ENCODE data around the gene WDR45.
"Not testable (repeated sequence)": the region's sequence is repeated elsewhere in the genome, so short reads cannot be mapped to it uniquely, and the experiment has no call there.

WDR45 gene

DNA sequence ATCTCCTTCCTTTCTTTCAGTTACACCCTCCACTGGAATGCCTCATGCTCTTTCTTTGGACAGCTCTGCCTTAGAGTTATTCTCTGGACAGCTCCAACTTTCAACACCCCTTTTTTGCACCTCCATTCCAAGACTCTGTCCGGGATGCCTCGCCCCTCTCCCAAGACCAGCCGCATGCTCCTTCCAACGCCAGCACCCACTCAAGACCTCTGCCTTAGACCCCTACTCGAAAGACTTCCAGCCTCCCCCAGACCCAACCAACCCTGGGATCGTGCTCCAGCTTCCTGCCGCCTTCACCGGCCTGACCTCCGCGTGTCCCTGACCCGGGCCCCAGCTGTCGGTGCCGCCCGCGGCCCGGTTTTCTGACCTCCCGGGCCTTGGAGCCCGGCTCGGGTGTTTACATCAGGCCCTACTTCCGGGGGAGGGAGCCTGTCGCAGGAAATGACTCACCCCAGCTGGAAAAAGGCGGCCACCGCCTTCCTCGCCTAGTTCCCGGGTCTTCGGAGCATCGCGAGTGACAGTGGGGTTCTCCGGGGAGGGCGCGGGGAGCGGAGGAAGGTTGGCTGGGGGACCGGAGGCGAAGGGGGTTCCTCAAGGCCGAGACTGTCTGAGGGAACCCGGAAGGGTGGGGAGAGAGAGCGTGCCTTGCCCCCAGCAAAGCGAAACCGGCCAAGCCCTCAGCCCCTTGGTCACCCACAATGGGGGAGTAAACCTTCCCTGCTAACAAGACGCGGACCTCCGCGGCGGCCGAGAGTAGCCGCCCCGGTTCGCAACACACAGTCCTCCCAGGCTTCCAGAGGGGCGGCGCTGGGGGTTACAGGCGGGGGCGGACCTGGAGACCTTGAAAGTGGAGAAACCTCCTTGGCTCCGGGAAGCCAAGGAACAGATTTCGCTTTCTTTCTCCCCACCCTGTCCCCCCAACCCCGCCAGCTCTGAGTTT is at the start of gene WDR45:
Gene WDR45, minus strand, starts transcription at position 399 of the 940 bp plus-strand sequence. CDS start 1,792 bp downstream, outside the sequence.
- DNase-seq = peak; percentile 73 to 79

DNA sequence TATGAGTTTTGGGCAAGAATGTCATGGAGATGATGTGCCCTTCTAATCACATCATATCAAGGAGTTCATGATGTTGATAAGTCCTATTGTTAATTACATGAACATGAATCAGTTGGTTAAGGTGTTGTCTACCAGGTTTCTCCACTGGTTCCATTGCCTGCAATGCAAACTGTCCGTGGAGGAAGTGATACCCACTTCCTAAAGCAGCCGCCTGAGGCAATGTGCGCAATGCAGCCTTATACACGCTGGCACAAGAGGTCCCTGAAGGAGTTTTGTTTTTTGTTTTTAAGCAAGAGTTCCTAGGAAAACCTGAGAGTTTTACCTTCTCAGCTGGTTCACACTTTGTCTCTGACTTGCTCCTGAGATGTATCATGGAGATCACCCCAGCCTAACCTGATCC is 49.7 kb upstream of the WDR45 start:
- DNase-seq = no peak

DNA sequence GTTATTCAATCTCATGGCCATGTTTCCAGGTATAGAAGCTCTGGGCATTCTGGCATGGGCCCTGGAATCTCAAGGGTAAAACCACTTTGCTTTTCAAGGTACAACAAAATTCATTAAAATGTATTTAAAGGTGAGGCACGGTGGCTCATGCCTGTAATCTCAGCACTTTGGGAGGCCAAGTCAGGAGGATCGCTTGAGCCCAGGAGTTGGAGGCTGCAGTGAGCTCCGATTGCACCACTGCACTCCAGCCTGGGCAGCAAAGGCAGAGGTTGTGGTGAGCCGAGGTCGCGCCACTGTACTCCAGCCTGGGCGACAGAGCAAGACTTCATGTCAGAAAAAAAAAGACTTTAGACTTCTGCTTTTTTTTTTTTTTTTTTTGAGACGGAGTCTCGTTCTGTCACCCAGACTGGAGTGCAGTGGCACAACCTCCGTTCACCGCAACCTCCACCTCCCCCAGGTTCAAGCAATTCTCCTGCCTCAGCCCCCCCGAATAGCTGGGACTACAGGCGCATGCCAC is 48.1 kb upstream of the WDR45 start:
- DNase-seq = not testable (repeated sequence)

DNA sequence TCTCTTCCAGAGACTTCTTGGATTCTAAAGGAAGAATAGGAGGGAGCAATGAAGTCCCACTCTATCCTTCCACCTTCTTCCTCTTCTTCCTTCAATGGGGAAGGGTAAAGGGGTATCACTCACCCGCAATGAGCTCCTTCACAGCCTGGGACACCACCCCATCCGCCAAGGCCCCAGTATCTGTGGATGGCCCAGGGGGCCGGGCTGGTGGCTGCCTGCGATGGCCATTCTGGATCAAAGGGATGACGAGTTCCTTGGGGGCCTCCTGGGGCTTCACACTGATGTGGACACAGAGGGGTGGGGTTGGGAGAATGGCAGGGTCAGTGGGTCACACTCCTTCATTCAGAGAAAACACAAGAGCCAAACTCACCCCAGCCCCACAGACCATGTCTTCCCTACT is 42.8 kb upstream of the WDR45 start:
- DNase-seq = no peak

DNA sequence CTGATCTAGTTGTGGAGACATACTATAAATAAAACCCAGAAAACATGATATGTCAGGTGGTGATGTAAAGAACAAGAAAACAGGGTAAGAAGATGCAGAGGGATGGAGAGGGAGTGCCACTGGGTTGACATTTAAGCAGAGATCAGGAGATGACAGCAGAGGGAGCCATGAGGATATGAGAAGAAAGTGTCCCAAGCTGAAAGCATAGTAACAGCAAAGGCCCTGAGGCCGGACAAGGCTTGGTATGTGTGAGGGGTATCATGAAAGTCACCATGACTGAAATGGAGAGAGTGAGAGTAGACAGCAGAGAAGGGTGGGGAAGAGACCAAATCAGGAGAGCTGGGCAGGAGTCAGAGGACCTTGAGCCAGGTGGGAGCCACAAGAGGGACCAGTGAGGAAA is 40.4 kb upstream of the WDR45 start:
- DNase-seq = no peak

DNA sequence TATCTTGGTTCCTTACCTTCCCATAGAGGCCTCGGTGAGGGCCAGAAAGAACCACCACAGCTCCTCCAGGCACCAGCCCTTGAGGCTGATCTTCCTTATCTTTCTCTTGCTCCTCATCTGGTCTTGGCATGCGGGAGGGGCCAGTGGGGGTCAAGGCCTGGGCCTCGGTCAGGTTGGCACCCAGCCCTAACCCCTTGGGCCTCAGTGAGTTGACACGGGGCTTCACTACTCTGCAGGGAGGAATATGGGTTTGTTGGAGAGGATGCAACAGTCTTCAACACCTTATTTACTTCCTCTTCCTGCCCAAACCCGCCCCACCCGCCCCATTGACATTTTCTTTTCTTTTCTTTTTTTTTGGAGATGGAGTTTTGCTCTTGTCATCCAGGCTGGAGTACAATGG is 37.9 kb upstream of the WDR45 start:
- DNase-seq = no peak

DNA sequence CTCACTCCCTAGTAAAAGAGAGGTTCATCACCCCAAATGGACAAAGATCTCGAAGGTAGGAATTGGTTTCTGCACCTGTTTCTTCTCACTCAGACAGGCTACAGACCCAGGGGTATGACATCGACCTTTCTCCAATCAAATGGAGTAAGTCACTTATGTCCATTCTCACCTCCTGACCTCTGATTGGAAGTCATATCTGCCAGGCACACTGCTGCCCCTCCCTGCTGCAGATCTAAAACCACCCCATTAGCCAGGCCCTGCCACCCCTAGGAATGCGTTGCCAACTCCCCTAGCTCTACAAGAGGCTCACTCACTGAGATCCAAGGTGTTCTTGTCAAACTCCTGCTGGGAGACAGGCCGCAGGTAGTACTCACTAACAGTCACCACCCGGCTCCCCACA is 37.0 kb upstream of the WDR45 start:
- no peak for DNase-seq

DNA sequence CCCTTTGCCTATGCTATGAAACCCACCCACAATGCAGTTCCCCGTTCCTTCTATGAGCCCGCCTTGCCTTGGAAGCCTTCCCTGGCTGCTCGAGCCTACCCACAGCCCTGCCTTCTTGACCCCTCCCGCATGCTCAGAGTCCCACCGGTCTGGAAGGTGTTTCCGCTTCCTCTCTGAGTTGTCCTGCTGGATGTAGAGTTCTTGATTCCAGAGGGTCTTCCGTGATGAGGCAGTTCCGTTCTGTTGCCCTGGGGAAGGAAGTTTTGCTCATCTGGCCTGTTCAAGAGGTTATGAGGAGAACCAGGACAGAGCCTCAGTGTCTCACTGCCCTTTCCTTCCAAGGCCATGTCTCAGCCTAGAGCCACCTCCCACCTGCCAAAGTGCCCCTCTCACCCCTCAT is 36.4 kb upstream of the WDR45 start:
- no peak for DNase-seq

DNA sequence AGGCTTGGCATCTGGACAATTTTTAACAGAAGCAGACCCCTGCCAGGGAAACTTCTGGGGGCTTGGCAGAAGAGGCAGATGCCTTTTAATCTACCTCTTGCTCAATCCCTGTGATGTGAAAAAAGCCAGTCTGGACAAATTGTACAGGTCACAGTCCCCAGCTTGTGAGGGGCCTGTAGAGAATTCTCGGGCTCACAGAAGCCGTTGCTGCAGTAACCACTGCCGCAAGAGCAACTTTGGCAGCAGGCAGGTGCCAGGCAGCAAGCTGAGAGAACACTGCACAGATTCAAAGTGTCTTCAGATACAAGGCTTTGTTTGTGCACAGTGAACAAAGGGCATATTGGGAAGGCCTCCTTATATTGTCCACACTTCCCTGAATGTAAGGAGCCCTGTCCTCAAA is 32.1 kb upstream of the WDR45 start:
- no peak for DNase-seq

DNA sequence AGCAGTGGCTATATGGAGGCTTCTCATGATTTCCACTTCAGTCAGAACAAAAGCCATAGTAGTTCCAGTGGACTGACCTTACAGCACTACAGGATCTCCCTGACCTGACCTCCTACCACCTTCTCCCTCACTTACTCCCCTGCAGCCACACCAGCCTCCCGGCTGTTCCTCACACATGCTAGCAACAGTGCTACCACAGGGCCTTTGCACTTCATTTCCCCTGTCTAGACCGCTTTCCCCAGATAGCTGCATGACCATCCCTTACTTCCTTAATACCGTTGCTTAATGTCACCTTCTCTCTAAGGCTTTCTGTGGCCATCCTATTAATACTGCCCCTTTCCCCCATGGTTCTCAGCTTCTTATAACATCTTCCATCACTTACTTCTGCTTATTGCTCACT is 30.7 kb upstream of the WDR45 start:
- no peak for DNase-seq

DNA sequence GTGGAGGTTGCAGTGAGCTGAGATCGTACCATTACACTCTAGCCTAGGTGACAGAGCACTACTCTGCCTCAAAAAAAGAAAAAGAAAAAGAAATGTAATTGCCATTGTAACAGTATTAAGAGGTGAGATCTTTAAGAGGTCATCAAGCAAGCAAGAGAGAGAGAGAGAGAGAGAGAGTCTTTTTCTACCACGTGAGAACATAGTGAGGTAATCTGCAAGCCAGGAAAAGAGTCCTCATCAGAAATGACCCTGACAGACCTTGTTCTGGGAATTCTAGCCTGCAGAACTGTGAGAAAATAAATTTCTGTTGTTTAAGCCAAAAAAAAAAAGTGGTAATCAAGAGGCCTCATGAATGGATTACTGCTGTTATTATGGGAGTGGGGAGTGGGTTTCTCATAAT is 29.0 kb upstream of the WDR45 start:
- no peak for DNase-seq

DNA sequence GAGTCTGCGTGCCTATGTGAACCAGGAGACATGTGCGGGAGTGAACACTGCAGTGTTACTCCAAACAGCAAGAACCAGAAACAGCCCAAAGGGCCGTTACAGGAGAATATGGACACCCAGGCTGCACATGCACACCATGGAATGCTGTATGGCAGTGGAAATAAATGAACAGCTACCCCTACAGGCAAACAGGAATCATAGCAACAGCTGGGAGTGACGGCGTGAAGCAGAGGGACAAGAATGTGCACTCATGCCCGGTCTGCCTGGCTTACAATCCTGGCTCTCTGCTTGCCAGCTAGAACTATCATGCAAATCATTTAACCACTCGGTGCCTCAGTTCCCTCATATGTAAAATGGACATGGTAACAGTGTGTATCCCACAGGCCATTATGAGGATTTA is 27.2 kb upstream of the WDR45 start:
- DNase-seq = peak in 1 of 2 experiments; percentile 40

DNA sequence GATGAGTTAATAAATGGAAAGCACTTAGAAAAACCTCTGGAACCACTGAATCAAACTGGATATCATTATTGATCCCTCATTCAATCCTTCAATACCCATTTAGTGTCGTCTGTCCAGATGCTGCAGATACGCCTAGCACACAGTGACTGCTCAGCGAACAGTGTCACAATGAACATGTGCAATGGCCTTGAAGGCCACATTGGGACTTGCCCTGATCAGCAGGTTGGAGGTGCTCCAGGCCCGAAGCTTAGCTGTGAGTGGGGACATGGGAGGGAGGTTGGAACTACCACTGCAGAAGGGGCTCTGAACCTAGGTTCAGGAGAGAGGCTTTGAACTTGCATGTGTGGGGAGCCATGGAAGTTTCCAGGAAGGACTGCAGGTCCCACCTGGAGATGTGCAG is 26.6 kb upstream of the WDR45 start:
- no peak for DNase-seq

DNA sequence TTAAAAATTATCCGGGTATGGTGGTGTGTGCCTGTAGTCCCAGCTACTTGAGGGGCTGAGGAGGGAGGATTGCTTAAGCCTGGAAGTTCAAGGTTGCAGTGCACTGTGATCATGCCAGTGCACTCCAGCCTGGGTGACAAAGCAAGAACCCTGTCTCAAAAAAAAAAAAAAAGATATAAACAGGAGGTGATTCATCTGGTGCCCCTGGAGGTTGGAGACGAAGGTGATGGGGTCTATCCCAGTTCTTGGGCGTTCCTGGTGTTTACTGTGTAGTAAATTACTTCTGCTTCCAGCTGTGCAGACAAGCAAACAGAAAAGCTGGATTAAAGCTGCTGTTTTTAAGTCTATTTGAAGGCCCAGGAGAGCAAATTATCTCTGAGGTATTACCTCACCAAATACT is 23.9 kb upstream of the WDR45 start:
- no peak for DNase-seq

DNA sequence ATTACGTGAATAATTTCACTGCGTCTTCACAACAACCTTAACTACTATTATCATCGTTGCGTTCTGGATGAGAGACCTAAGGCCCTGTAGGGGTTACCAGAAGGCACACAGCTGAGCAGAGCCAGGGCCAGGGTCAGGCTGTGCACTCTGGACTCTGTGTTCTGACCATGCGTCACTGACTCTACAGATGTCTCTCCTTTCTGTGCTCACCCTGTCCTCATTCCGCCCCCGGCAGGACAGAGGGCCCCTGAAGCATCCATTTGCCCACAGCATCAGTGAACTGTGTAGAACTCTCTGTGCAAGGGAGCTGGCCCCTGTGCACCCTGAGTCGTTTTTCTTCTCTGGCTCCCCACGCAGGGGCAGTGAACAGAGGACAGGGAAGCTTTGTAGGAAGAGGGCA is 22.5 kb upstream of the WDR45 start:
- DNase-seq = no peak

DNA sequence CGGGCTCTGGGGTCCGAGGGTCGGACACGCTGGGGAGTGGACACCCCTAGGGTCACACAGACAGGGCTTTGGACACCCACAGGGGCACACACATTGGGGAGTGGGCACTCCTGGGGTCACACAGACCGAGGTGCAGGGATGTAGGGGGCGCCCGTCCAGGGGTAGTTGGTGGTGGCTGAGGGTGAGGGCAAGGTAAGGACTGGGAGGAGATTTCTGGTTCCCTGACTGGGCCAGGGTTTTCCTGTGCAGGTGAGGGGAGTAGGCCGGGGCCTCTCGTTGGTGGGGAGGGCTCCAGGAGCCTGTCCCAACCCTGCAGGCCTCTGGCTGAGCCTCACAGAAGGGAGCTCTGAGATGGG is 21.9 kb upstream of the WDR45 start:
- DNase-seq = no peak

DNA sequence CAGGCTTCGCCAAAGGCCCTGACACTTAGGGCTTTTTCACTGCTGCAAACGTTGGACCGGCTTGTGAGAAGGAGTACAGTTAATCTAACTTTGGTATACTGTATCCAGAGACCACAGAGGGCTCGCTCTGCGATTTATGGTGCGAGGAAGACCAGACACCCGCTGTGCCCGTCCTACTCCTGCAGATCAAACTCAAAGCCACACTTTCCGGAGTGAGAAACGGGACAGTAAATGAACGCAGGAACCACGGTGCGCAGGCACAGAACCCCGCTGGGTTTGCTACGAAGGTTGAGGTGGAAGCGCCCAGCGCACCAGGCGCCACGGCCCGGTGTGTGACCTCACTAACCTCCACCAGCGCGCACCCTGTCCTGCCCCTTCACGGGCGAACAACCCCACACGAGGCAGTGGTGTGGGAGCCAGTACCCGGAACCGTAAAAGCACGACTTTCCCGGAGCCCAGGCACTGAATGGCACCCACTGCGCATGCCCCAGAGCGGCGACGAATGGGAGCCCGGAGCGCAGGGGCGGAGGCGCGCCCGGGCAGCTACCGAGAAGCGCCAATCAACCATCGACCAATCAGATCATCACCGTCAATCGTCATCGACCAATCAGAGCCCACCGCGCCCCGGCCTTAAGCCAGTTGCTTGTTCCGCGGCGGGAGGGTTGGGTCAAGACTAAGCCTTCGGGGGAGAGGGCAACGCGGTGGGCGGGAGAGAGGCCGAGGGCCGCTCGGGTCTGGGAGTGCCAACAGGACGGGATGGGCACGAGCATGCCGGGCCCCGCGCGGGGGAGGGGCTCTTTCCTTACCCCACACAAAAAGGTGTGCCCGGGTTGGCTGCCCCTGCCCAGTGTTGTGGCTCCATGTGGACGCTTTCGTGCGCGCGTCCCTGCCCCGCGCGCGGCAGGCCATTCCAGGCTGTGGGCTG is 21.3 kb upstream of the WDR45 start:
- peak; percentile 89 to 90 for DNase-seq

DNA sequence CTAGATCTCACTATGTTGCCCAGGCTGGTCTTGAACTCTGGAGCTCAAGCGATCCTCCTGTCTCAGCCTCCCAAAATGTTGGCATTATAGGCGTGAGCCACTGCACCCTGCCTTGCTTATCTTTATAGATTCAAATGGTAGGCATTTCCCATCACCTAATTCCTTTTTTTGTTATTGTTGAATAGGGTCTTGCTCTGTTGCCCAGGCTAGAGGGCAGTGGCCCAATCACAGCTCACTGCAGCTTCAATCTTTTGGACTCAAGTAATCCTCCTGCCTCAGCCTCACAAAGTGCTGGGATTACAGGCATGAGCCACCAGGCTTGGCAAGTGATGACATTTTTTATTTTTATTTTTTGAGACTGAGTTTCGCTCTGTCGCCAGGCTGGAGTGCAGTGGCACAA is 16.7 kb upstream of the WDR45 start:
- no peak for DNase-seq

DNA sequence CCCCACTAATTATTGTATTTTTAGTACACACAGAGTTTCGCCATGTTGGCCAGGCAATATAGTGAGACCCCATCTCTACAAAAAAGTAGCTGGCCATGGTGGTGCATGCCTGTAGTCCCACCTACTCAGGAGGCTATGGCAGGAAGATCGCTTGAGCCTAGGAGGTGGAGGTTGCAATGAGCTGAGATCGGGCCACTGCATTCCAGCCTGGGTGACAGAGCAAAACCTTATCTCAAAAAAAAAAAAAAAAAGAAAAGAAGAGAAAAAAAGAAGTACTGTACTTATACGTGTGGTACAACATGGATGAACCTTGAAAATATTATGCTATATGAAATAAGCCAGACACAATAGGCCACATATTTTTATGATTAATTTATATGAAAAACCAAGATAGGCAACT is 9.9 kb upstream of the WDR45 start:
- no peak for DNase-seq

DNA sequence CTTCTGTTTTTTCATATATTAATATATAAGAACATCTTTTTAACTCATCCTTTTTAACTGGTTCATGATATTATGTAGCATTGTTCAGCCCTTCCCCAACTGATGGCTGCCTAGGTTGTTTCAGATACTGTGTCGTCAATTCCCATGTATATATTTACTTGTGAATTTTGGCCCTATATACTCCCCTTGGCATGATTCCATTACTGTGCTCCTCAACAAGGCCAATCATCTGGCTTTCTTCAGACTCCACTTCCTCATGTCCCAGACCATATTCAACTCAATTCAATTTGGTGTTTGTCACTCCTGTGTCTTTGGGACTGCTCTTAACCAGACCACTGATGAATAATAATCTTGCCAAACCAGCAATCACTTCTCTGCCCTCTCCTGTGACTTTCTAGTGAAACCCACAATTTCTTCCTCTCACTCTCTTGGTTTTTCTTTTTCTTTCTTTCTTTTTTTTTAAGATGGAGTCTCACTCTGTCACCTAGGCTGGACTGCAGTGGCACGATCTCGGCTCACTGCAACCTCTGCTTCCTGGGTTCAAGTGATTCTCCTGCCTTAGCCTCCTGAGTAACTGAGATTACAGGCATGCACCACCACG is 2.7 kb upstream of the WDR45 start:
- no peak for DNase-seq

DNA sequence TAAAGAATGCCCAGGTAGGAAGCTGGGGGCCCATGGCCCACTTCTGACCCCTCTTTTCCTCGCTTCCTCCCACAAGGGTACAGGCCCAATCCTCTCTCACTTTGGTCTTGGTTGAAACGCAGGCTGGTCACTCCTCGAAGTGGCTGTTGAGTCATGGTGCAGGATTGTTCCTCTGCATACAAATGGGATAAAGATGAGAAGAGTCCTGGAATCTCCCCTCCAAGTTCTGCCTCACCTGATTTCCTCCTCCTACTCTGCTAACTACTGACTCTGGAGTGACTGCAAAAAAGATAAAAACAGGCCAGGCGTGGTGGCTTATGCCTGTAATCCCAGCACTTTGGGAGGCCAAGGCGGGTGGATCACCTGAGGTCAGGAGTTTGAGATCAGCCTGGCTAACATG is 1.7 kb downstream of the WDR45 start:
- no peak for DNase-seq

DNA sequence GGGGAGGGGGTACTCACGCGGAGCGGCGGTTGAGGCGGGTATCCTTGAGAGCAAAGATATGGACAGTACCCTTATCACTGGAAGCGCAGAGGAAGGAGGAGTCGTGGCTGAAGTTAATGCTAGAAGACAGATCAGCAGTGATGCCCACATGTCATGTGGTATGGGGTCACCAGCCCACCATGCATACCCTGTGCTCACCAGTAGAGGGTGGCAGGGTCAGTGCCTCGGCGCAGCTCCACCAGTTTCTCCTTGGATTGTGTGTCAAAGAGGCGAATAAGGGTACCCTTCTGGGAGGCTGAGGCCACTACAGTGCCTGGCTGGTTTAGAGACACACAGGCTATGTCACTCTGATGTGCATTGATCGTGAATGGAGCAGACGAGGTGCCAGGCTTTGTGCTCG is 4.3 kb downstream of the WDR45 start:
- DNase-seq = no peak
